Measurements from ENCODE around the gene N4BP2L1. TPM values are rescaled to one million over a fixed set of nuclear protein-coding genes. Genes with fewer than 3 reads are reported as not detected.

Gene N4BP2L1
- total and polyA plus RNA-seq, 4 donors = 13.3 to 33.7 (median 25.2) TPM

GRCh38 chr13:32468502-32469142 is 40.7 kb upstream of the N4BP2L1 start:
- DNase-seq = no peak
- Histone ChIP-seq H3K4me3 (ENCODE audit: low read length in 2 of 2) (no peak overlapping the region), H3K4me1 (ENCODE audit: control insufficient read depth in 1 of 2, insufficient read depth in 2 of 2, low read length in 2 of 2) (no peaks in the 10 kb centered on the region), H3K9me3 (ENCODE audit: control insufficient read depth, low read length) (no peaks in the 10 kb centered on the region), H3K36me3 (ENCODE audit: control insufficient read depth in 1 of 2, insufficient read depth in 2 of 2, low read length in 1 of 2) (peaks cover 0 to 1% of the 10 kb centered on the region in 2 donors), H3K27me3 (ENCODE audit: control insufficient read depth in 1 of 2, insufficient read depth in 2 of 2, low read length in 1 of 2) (no peaks in the 10 kb centered on the region), H3K27ac (ENCODE audit: low read depth in 1 of 2, low read length in 2 of 2) (no peak overlapping the region)
- intact Hi-C loops (cut with DNase I) = no loop called here
- ATAC-seq (ENCODE audit: low FRiP score) = no peak
- 82 to 83% methylated on average over 6 of the region's 6 CpGs for WGBS, 2 donors

GRCh38 chr13:32456591-32456990 is 28.7 kb upstream of the N4BP2L1 start:
- ATAC-seq (ENCODE audit: low FRiP score) (no peak), DNase-seq (no peak)
- Histone ChIP-seq H3K4me1 (ENCODE audit: control insufficient read depth in 1 of 2, insufficient read depth in 2 of 2, low read length in 2 of 2) (no peaks in the 10 kb centered on the region), H3K36me3 (ENCODE audit: control insufficient read depth in 1 of 2, insufficient read depth in 2 of 2, low read length in 1 of 2) (peaks cover 1 to 3% of the 10 kb centered on the region in 2 donors), H3K27me3 (ENCODE audit: control insufficient read depth in 1 of 2, insufficient read depth in 2 of 2, low read length in 1 of 2) (no peaks in the 10 kb centered on the region), H3K4me3 (ENCODE audit: low read length in 2 of 2) (no peak overlapping the region), H3K9me3 (ENCODE audit: control insufficient read depth, low read length) (peaks cover 3% of the 10 kb centered on the region), H3K27ac (ENCODE audit: low read depth in 1 of 2, low read length in 2 of 2) (no peak overlapping the region)
- intact Hi-C loops (cut with DNase I) = no loop called here
- WGBS, 2 donors = 93 to 100% methylated on average over 2 of the region's 2 CpGs

DNA sequence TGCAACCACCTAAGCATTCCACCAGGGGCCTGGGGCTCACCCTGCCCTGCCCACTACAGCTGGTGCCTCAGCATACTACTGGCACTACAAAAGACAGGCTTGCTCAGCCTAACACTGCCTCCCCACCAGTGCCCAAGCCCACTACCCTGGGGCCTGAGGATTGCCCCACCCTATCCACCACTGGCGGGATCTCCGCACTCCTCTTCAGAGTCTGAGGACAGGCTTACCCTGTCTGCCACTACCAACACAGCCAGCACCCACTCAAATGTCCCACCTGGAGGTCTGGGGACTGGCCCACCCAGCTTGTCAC is 27.6 kb upstream of the N4BP2L1 start:
- DNase-seq = no peak
- Histone ChIP-seq H3K4me1 (ENCODE audit: control insufficient read depth in 1 of 2, insufficient read depth in 2 of 2, low read length in 2 of 2) (no peaks in the 10 kb centered on the region), H3K27me3 (ENCODE audit: control insufficient read depth in 1 of 2, insufficient read depth in 2 of 2, low read length in 1 of 2) (no peaks in the 10 kb centered on the region), H3K27ac (ENCODE audit: low read depth in 1 of 2, low read length in 2 of 2) (no peak overlapping the region), H3K36me3 (ENCODE audit: control insufficient read depth in 1 of 2, insufficient read depth in 2 of 2, low read length in 1 of 2) (peaks cover 0 to 3% of the 10 kb centered on the region in 2 donors), H3K4me3 (ENCODE audit: low read length in 2 of 2) (no peak overlapping the region), H3K9me3 (ENCODE audit: control insufficient read depth, low read length) (peaks cover 2% of the 10 kb centered on the region)
- ATAC-seq (ENCODE audit: low FRiP score) = no peak
- WGBS, 2 donors = 99 to 100% methylated on average over 2 of the region's 2 CpGs
- intact Hi-C loops (cut with DNase I) = no loop called here

DNA sequence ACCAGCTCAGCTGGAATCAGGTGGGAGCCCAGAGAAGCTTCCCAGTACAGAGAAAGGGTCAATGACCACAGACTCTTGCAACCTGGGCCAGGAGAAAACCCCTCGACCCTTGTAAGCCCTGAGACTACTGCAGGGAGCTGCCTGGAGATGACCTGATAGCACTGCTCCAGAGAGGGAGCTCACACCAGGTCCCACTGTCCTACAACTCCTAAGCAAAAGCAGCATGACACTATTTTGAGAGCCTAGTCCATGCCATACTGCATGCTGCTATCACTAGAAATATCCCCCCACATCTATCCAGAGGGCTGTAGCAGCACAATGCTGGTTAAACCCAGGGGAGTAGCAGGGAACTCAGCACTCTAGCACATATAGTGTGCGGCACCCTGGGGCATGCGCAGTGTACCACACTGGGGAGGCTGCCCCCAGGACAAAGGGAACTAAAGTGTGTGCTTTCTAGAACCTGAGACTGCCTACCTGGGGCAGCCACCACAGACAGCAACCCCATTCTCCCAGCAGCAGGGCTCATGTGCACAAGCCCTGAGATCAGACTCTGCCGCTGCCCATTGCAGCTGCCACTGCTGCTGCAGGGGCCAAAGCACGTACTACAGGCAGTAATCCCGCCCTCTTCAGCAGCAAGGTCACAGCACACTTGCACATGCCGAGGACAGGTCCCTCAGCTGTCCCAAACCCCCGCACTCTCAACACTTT is 27.1 kb upstream of the N4BP2L1 start:
- Histone ChIP-seq H3K27ac (ENCODE audit: low read depth in 1 of 2, low read length in 2 of 2) (no peak overlapping the region), H3K4me3 (ENCODE audit: low read length in 2 of 2) (no peak overlapping the region), H3K9me3 (ENCODE audit: control insufficient read depth, low read length) (peaks cover 2% of the 10 kb centered on the region), H3K4me1 (ENCODE audit: control insufficient read depth in 1 of 2, insufficient read depth in 2 of 2, low read length in 2 of 2) (no peaks in the 10 kb centered on the region), H3K36me3 (ENCODE audit: control insufficient read depth in 1 of 2, insufficient read depth in 2 of 2, low read length in 1 of 2) (peaks cover 0 to 3% of the 10 kb centered on the region in 2 donors), H3K27me3 (ENCODE audit: control insufficient read depth in 1 of 2, insufficient read depth in 2 of 2, low read length in 1 of 2) (no peaks in the 10 kb centered on the region)
- ATAC-seq (ENCODE audit: low FRiP score) (peak; percentile 15), DNase-seq (no peak)
- intact Hi-C loops (cut with DNase I) = no loop called here
- WGBS, 2 donors = 92 to 93% methylated on average over 8 of the region's 8 CpGs

DNA sequence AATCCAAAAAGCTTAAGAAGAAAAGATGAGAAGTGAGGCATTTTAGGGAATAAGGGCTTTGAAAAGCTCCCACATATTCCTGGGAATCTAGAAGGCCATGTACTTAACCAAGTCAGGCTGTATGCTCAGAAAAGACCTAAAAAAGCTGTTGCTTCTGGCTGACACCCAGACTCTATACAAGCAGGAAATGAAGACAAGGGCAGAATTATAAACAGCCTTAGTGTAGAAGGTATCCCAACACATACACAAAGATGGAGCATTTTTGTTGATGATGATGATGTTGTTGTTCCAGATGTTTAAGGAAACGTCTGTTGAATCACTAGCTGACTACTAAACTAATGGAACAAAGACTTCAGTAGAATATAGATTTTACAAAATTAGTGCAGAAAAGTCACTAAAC is 26.1 kb upstream of the N4BP2L1 start:
- intact Hi-C loops (cut with DNase I) = no loop called here
- no peak overlapping the region for H3K27ac ChIP-seq (ENCODE audit: low read depth in 1 of 2, low read length in 2 of 2)
- no peaks in the 10 kb centered on the region for H3K4me1 ChIP-seq (ENCODE audit: control insufficient read depth in 1 of 2, insufficient read depth in 2 of 2, low read length in 2 of 2)
- no peak for ATAC-seq (ENCODE audit: low FRiP score)
- no peak overlapping the region for H3K4me3 ChIP-seq (ENCODE audit: low read length in 2 of 2)
- peaks cover 0 to 3% of the 10 kb centered on the region in 2 donors for H3K36me3 ChIP-seq (ENCODE audit: control insufficient read depth in 1 of 2, insufficient read depth in 2 of 2, low read length in 1 of 2)
- H3K27me3 ChIP-seq (ENCODE audit: control insufficient read depth in 1 of 2, insufficient read depth in 2 of 2, low read length in 1 of 2) = no peaks in the 10 kb centered on the region
- 62 to 69% methylated on average over 1 of the region's 1 CpG for WGBS, 2 donors
- H3K9me3 ChIP-seq (ENCODE audit: control insufficient read depth, low read length) = peaks cover 2% of the 10 kb centered on the region
- DNase-seq = no peak

GRCh38 chr13:32448972-32449371 is 21.0 kb upstream of the N4BP2L1 start:
- DNase-seq = no peak
- Histone ChIP-seq H3K27me3 (ENCODE audit: control insufficient read depth in 1 of 2, insufficient read depth in 2 of 2, low read length in 1 of 2) (no peaks in the 10 kb centered on the region), H3K4me1 (ENCODE audit: control insufficient read depth in 1 of 2, insufficient read depth in 2 of 2, low read length in 2 of 2) (no peaks in the 10 kb centered on the region), H3K36me3 (ENCODE audit: control insufficient read depth in 1 of 2, insufficient read depth in 2 of 2, low read length in 1 of 2) (peaks cover 0 to 2% of the 10 kb centered on the region in 2 donors), H3K4me3 (ENCODE audit: low read length in 2 of 2) (no peak overlapping the region), H3K27ac (ENCODE audit: low read depth in 1 of 2, low read length in 2 of 2) (no peak overlapping the region), H3K9me3 (ENCODE audit: control insufficient read depth, low read length) (no peaks in the 10 kb centered on the region)
- intact Hi-C loops (cut with DNase I) = no loop called here
- no peak for ATAC-seq (ENCODE audit: low FRiP score)
- 96 to 99% methylated on average over 1 of the region's 1 CpG for WGBS, 2 donors

- H3K27ac ChIP-seq (ENCODE audit: low read depth in 1 of 2, low read length in 2 of 2) = no peak overlapping the region
- ATAC-seq (ENCODE audit: low FRiP score) (no peak), DNase-seq (no peak)
- no peaks in the 10 kb centered on the region for H3K4me1 ChIP-seq (ENCODE audit: control insufficient read depth in 1 of 2, insufficient read depth in 2 of 2, low read length in 2 of 2)
- H3K36me3 ChIP-seq (ENCODE audit: control insufficient read depth in 1 of 2, insufficient read depth in 2 of 2, low read length in 1 of 2) = no peaks in the 10 kb centered on the region
- no peaks in the 10 kb centered on the region for H3K9me3 ChIP-seq (ENCODE audit: control insufficient read depth, low read length)
- H3K4me3 ChIP-seq (ENCODE audit: low read length in 2 of 2) = no peak overlapping the region
- intact Hi-C loops (cut with DNase I) = no loop called here
- H3K27me3 ChIP-seq (ENCODE audit: control insufficient read depth in 1 of 2, insufficient read depth in 2 of 2, low read length in 1 of 2) = no peaks in the 10 kb centered on the region
These were observed 20.1 kb upstream of the N4BP2L1 start for GRCh38 chr13:32447894-32448623.

GRCh38 chr13:32446773-32447465 is 19.0 kb upstream of the N4BP2L1 start:
- DNase-seq (no peak), ATAC-seq (ENCODE audit: low FRiP score) (no peak)
- intact Hi-C loops (cut with DNase I) = no loop called here
- H3K4me3 ChIP-seq (ENCODE audit: low read length in 2 of 2) = no peak overlapping the region
- 76 to 80% methylated on average over 2 of the region's 2 CpGs for WGBS, 2 donors
- H3K4me1 ChIP-seq (ENCODE audit: control insufficient read depth in 1 of 2, insufficient read depth in 2 of 2, low read length in 2 of 2) = no peaks in the 10 kb centered on the region
- H3K27me3 ChIP-seq (ENCODE audit: control insufficient read depth in 1 of 2, insufficient read depth in 2 of 2, low read length in 1 of 2) = no peaks in the 10 kb centered on the region
- H3K9me3 ChIP-seq (ENCODE audit: control insufficient read depth, low read length) = no peaks in the 10 kb centered on the region
- no peaks in the 10 kb centered on the region for H3K36me3 ChIP-seq (ENCODE audit: control insufficient read depth in 1 of 2, insufficient read depth in 2 of 2, low read length in 1 of 2)
- H3K27ac ChIP-seq (ENCODE audit: low read depth in 1 of 2, low read length in 2 of 2) = no peak overlapping the region
